ENCODE measurements around the gene PFN1.

DNA sequence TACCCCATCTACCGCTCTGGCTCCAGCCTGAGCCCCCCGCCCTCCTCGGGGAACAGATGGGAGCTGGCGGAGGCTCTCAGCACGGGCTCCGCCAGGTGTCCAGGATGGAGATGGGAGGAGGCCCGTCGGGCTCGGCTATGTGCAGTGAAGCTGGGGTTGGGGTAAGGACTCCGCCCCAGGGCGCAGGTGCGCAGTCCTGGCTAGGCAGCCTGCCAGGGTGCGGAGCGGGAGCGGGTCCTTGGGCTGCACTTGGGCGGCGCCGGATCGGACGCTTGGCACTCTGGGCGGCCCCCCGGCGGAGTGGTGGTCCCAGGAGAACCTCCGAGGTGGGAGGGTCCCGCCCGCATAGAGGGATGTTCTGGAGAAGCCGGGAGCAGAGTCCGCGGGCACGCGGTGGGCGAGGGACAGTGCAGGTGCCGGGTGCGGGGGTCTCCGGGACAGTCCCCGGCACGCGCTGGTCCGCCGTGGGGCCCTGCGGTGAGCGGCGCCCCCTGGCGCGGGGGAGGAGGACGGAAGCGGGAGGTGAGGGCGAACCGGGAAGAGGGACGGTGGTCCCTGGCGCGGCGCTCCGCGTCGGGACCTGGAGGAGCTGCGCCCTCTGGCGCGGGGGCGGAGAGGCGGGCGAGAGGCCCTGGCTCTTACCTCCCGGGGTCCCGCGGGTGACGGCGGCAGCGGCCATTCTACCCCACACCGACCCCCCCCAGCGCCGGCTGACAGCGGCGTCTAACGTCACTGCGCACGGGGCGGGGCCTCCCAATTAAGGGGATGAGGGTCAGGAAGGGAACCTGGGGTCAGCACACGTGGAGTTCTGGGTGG lies 38.8 kb upstream of the PFN1 start, which contains the start of gene CAMTA2:
- no peak; the same call in 1 of the 2 replicates for TF ChIP-seq MTA3 (IDR thresholded peaks at IDR 0.05; ENCODE audit: borderline replicate concordance, low read length)
- TF ChIP-seq, protein P1, sequence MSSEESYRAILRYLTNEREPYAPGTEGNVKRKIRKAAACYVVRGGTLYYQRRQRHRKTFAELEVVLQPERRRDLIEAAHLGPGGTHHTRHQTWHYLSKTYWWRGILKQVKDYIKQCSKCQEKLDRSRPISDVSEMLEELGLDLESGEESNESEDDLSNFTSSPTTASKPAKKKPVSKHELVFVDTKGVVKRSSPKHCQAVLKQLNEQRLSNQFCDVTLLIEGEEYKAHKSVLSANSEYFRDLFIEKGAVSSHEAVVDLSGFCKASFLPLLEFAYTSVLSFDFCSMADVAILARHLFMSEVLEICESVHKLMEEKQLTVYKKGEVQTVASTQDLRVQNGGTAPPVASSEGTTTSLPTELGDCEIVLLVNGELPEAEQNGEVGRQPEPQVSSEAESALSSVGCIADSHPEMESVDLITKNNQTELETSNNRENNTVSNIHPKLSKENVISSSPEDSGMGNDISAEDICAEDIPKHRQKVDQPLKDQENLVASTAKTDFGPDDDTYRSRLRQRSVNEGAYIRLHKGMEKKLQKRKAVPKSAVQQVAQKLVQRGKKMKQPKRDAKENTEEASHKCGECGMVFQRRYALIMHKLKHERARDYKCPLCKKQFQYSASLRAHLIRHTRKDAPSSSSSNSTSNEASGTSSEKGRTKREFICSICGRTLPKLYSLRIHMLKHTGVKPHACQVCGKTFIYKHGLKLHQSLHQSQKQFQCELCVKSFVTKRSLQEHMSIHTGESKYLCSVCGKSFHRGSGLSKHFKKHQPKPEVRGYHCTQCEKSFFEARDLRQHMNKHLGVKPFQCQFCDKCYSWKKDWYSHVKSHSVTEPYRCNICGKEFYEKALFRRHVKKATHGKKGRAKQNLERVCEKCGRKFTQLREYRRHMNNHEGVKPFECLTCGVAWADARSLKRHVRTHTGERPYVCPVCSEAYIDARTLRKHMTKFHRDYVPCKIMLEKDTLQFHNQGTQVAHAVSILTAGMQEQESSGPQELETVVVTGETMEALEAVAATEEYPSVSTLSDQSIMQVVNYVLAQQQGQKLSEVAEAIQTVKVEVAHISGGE (CRISPR knock-in tag; IDR thresholded peaks at IDR 0.05), result no peak
- TF ChIP-seq, protein P2, sequence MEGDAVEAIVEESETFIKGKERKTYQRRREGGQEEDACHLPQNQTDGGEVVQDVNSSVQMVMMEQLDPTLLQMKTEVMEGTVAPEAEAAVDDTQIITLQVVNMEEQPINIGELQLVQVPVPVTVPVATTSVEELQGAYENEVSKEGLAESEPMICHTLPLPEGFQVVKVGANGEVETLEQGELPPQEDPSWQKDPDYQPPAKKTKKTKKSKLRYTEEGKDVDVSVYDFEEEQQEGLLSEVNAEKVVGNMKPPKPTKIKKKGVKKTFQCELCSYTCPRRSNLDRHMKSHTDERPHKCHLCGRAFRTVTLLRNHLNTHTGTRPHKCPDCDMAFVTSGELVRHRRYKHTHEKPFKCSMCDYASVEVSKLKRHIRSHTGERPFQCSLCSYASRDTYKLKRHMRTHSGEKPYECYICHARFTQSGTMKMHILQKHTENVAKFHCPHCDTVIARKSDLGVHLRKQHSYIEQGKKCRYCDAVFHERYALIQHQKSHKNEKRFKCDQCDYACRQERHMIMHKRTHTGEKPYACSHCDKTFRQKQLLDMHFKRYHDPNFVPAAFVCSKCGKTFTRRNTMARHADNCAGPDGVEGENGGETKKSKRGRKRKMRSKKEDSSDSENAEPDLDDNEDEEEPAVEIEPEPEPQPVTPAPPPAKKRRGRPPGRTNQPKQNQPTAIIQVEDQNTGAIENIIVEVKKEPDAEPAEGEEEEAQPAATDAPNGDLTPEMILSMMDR (IDR thresholded peaks at IDR 0.05 in 2 of 3, conservative IDR thresholded peaks at IDR 0.05 in 1 of 3; ENCODE audit: control insufficient read depth in 2 of 3, extremely low read depth in 1 of 3, insufficient read depth in 1 of 3, low read depth in 3 of 3, low read length in 3 of 3), result peak; percentile 61 to 66 (median 66); a peak in 5 of 6 replicates
- no peak for TF ChIP-seq ZNF622 (IDR thresholded peaks at IDR 0.05)
- TF ChIP-seq, protein P3, sequence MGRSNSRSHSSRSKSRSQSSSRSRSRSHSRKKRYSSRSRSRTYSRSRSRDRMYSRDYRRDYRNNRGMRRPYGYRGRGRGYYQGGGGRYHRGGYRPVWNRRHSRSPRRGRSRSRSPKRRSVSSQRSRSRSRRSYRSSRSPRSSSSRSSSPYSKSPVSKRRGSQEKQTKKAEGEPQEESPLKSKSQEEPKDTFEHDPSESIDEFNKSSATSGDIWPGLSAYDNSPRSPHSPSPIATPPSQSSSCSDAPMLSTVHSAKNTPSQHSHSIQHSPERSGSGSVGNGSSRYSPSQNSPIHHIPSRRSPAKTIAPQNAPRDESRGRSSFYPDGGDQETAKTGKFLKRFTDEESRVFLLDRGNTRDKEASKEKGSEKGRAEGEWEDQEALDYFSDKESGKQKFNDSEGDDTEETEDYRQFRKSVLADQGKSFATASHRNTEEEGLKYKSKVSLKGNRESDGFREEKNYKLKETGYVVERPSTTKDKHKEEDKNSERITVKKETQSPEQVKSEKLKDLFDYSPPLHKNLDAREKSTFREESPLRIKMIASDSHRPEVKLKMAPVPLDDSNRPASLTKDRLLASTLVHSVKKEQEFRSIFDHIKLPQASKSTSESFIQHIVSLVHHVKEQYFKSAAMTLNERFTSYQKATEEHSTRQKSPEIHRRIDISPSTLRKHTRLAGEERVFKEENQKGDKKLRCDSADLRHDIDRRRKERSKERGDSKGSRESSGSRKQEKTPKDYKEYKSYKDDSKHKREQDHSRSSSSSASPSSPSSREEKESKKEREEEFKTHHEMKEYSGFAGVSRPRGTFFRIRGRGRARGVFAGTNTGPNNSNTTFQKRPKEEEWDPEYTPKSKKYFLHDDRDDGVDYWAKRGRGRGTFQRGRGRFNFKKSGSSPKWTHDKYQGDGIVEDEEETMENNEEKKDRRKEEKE (IDR thresholded peaks at IDR 0.05), result no peak
- no peak for TF ChIP-seq GABPA (IDR thresholded peaks at IDR 0.05; ENCODE audit: low read depth)
- TF ChIP-seq ESRRA (IDR thresholded peaks at IDR 0.05; ENCODE audit: low read length), result 0 out of 2 replicates have a peak, but pooled peaks have one; percentile 48
- peak; percentile 82 to 91 for TF ChIP-seq SRF (IDR thresholded peaks at IDR 0.05; ENCODE audit: low read depth in 2 of 2, low read length in 2 of 2)
- TF ChIP-seq, protein P4, sequence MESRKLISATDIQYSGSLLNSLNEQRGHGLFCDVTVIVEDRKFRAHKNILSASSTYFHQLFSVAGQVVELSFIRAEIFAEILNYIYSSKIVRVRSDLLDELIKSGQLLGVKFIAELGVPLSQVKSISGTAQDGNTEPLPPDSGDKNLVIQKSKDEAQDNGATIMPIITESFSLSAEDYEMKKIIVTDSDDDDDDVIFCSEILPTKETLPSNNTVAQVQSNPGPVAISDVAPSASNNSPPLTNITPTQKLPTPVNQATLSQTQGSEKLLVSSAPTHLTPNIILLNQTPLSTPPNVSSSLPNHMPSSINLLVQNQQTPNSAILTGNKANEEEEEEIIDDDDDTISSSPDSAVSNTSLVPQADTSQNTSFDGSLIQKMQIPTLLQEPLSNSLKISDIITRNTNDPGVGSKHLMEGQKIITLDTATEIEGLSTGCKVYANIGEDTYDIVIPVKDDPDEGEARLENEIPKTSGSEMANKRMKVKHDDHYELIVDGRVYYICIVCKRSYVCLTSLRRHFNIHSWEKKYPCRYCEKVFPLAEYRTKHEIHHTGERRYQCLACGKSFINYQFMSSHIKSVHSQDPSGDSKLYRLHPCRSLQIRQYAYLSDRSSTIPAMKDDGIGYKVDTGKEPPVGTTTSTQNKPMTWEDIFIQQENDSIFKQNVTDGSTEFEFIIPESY (IDR thresholded peaks at IDR 0.05), result no peak

All from GM12878 (cell line).